NCI-H1417 (cell line): ENCODE measurements around the gene ANKRD24.
"Not testable (repeated sequence)": the region's sequence is repeated elsewhere in the genome, so short reads cannot be mapped to it uniquely, and the experiment has no call there.

ENCODE experiments used
- DNase-seq, 3 experiments: peaks; one replicate each; lab custom pipeline; 2025; lab: John Stamatoyannopoulos, UW

ANKRD24 gene

GRCh38 chr19:4267901-4268815 is 85.7 kb downstream of the ANKRD24 start:
- no peak for DNase-seq

DNA sequence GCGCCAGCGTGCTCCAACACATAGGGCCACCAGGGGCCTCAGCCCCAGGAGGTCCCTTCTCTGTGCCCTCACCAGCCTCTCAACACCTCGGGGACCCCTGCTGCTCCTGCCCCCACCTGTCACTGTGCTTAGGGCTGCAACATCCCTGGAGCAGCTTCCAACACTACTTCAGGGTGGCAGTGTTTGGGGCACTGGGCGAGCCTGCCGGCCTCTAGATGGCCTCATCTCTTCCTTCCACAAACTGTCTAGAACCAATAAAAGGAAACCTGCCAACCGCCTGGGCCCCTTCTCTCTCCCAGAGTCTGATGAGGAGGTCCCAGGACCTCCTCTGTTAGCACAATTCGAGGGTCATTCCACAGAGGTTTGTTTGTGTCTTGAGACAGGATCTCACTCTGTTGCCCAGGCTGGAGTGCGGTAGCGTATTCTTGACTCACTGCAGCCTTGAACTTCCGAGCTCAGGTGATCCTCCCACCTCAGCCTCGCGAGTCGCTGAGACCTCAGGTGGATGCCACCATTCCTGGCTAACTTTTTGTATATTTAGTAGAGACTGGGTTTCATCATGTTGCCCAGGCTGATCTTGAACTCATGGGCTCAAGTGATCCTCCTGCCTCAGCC is 86.4 kb downstream of the ANKRD24 start:
- no peak for DNase-seq

DNA sequence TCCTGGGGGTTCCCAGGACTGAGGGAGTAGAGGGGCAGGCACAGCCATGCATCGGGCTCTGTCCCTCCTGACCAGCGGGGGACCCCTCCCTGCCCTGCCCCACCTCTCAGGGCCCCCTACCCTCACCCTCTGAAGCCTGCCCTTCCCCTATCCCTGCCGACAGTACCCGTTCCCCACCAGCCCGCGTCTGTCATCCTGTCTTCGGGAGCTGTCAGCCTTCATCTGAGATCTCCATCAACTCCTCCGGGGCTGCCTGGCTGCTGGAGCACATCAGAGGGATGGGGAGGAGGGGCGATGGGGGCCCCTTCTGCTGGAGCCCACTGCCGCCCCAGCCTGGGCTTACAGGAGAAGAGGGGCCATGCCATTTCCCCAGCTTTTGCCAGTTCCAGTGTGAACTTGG is 90.4 kb downstream of the ANKRD24 start:
- DNase-seq = no peak

GRCh38 chr19:4274321-4274686 is 91.8 kb downstream of the ANKRD24 start:
- not testable (repeated sequence) for DNase-seq
